Activated gamma-delta T cell treated with anti-CD3 and anti-CD28 coated beads, Interleukin-2, amount 50 U/mL, for 16 hours (primary cell): Measurements from ENCODE around the gene MAGEC3.

Source experiments
- DNase-seq: peaks from one replicate; pipeline ENCODE4 v3.0.0-alpha.2; 2020; ENCODE audit warnings: low read depth

The MAGEC3 gene

DNA sequence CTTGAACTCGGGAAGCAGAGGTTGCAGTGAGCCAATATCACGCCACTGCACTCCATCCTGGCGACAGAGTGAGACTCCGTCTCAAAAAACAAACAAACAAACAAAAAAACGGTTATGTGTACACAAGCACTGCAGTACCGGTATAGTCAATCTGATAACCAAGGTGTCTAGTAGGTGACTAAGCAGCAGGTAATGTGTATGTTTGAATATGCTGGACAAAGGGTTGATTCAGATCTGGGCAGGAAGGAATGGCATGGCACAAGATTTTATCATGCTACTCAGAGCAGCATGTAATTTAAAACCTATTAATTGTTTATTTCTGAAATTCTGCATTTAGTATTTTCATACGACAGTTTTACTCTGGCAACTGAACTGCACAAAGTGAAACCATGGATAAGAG lies 107.3 kb downstream of the MAGEC3 start:
- DNase-seq, result no peak

DNA sequence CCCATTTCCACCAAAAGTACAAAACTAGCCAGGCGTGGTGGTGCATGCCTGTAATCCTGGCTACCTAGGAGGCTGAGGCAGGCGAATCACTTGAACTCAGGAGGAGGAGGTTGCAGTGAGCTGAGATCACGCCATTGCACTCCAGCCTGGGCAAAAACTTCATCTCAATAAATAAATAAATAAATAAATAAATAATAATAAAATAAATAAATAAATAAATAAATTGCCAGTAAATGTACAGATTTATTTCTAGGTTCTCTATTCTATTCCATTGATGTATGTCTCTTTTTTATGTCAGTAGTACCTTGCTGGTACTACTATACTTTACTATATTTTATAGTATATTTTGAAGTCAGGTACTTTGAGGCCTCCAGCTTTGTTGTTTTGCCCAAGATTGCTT lies 109.2 kb downstream of the MAGEC3 start:
- no peak for DNase-seq
